H9 (cell line): ENCODE data around the gene ANKRD13D. TPM values are rescaled to one million over a fixed set of nuclear protein-coding genes. Genes with fewer than 3 reads are reported as not detected.

Experiments
- DNase-seq: peaks from one replicate; pipeline ENCODE4 v3.0.0-alpha.2; 2017
- H2AFZ ChIP-seq: one replicate; pipeline ENCODE4 v1.6.1; 2013; ENCODE audit warnings: mild to moderate bottlenecking, low read length, control low read depth, moderate library complexity
- H2AK5ac ChIP-seq: 2 replicates; pipeline ENCODE4 v1.6.1; 2013; ENCODE audit warnings: low read length, control low read depth, mixed read lengths; ENCODE audit not compliant: insufficient read length
- H2BK120ac ChIP-seq: one replicate; pipeline ENCODE4 v1.6.1; 2013; ENCODE audit warnings: low read depth, mild to moderate bottlenecking, low read length, control low read depth, inconsistent platforms; ENCODE audit not compliant: poor library complexity, severe bottlenecking
- H2BK12ac ChIP-seq: 2 replicates; pipeline ENCODE4 v1.6.1; 2013; ENCODE audit warnings: low read length, control low read depth, mixed read lengths, low read depth; ENCODE audit not compliant: insufficient read length
- H2BK15ac ChIP-seq: 2 replicates; pipeline ENCODE4 v1.6.1; 2013; ENCODE audit warnings: low read depth, low read length, control low read depth
- H2BK20ac ChIP-seq: one replicate; pipeline ENCODE4 v1.6.1; 2013; ENCODE audit warnings: low read depth, mild to moderate bottlenecking, low read length, control low read depth, inconsistent platforms; ENCODE audit not compliant: poor library complexity, severe bottlenecking
- H2BK5ac ChIP-seq: 2 replicates; pipeline ENCODE4 v1.6.1; 2013; ENCODE audit warnings: low read length, control low read depth, mixed read lengths; ENCODE audit not compliant: insufficient read length
- H3K14ac ChIP-seq: 2 replicates; pipeline ENCODE4 v1.6.1; 2013; ENCODE audit warnings: low read length, control low read depth; ENCODE audit not compliant: insufficient read depth
- H3K18ac ChIP-seq: 2 replicates; pipeline ENCODE4 v1.6.1; 2013; ENCODE audit warnings: low read depth, mild to moderate bottlenecking, mixed read lengths, low read length, control low read depth; ENCODE audit not compliant: insufficient read length
- H3K23ac ChIP-seq: 2 replicates; pipeline ENCODE4 v1.6.1; 2013; ENCODE audit warnings: low read length, control low read depth, mixed read lengths, low read depth; ENCODE audit not compliant: insufficient read length
- H3K23me2 ChIP-seq: 2 replicates; pipeline ENCODE4 v1.6.1; 2013; ENCODE audit warnings: low read depth, mild to moderate bottlenecking, mixed read lengths, low read length, control low read depth; ENCODE audit not compliant: insufficient read length, poor library complexity, severe bottlenecking
- H3K27ac ChIP-seq: 2 replicates; pipeline ENCODE4 v1.5.1; 2013; ENCODE audit warnings: low read length, control low read depth, mixed read lengths, low read depth; ENCODE audit not compliant: insufficient read length
- H3K27me3 ChIP-seq: 2 replicates; pipeline ENCODE4 v1.6.1; 2013; ENCODE audit warnings: low read length, control low read depth, inconsistent platforms; ENCODE audit not compliant: insufficient read depth
- H3K4ac ChIP-seq: 2 replicates; pipeline ENCODE4 v1.6.1; 2013; ENCODE audit warnings: low read depth, mild to moderate bottlenecking, control low read depth, inconsistent platforms, low read length, moderate library complexity
- H3K4me1 ChIP-seq: 2 replicates; pipeline ENCODE4 v1.6.1; 2013; ENCODE audit warnings: low read length, control low read depth, inconsistent platforms; ENCODE audit not compliant: insufficient read depth
- H3K4me2 ChIP-seq: 2 replicates; pipeline ENCODE4 v1.6.1; 2013; ENCODE audit warnings: low read length, control low read depth, mixed read lengths; ENCODE audit not compliant: insufficient read length, insufficient read depth
- H3K56ac ChIP-seq: 2 replicates; pipeline ENCODE4 v1.6.1; 2013; ENCODE audit warnings: low read depth, mild to moderate bottlenecking, mixed read lengths, low read length, control low read depth; ENCODE audit not compliant: insufficient read length
- H3K79me1 ChIP-seq: 2 replicates; pipeline ENCODE4 v1.6.1; 2013; ENCODE audit warnings: low read depth, mild to moderate bottlenecking, moderate library complexity, low read length, control low read depth, inconsistent platforms; ENCODE audit not compliant: insufficient read depth, poor library complexity, severe bottlenecking
- H3K79me2 ChIP-seq: 2 replicates; pipeline ENCODE4 v1.6.1; 2013; ENCODE audit warnings: low read length, control low read depth, inconsistent platforms; ENCODE audit not compliant: insufficient read depth
- H3K9ac ChIP-seq: 2 replicates; pipeline ENCODE4 v1.6.1; 2013; ENCODE audit warnings: low read length, control low read depth, mixed read lengths; ENCODE audit not compliant: insufficient read length; ENCODE audit errors: extremely low read depth
- H3K9me3 ChIP-seq: one replicate; pipeline ENCODE4 v1.6.1; 2013; ENCODE audit warnings: low read depth, low read length, inconsistent platforms; ENCODE audit not compliant: control insufficient read depth
- H3T11ph ChIP-seq: one replicate; pipeline ENCODE4 v1.6.1; 2013; ENCODE audit warnings: mild to moderate bottlenecking, low read length, control low read depth, inconsistent platforms
- H4K20me1 ChIP-seq: one replicate; pipeline ENCODE4 v1.6.1; 2013; ENCODE audit not compliant: control insufficient read depth, insufficient read length, insufficient read depth
- H4K5ac ChIP-seq: 2 replicates; pipeline ENCODE4 v1.6.1; 2013; ENCODE audit warnings: low read depth, mild to moderate bottlenecking, mixed read lengths, low read length, control low read depth; ENCODE audit not compliant: insufficient read length
- H4K8ac ChIP-seq: replicated peaks from 2 replicates; pipeline ENCODE4 v1.6.1; 2013; ENCODE audit warnings: low read length, control low read depth, mixed read lengths, low read depth; ENCODE audit not compliant: insufficient read length
- H4K91ac ChIP-seq: 2 replicates; pipeline ENCODE4 v1.6.1; 2013; ENCODE audit warnings: low read depth, mild to moderate bottlenecking, moderate library complexity, mixed read lengths, low read length, control low read depth; ENCODE audit not compliant: insufficient read length
- H3K27ac Mint-ChIP-seq, 3 experiments: 2 replicates in 2 of 3; 3 replicates in 1 of 3; pipeline ENCODE4 v1.8.0; 2020 to 2021; ENCODE audit warnings: mixed read lengths in 3 of 3, mild to moderate bottlenecking in 1 of 3, moderate library complexity in 1 of 3
- H3K27me3 Mint-ChIP-seq: 2 replicates; pipeline ENCODE4 v1.8.0; 2021; ENCODE audit warnings: low read depth, mild to moderate bottlenecking, moderate library complexity, mixed read lengths
- H3K36me3 Mint-ChIP-seq, 3 experiments: 2 replicates in 2 of 3; 3 replicates in 1 of 3; pipeline ENCODE4 v1.8.0; 2020 to 2021; ENCODE audit warnings: low read depth in 3 of 3, mixed read lengths in 3 of 3; ENCODE audit not compliant: insufficient read depth in 1 of 3
- H3K4me1 Mint-ChIP-seq, 2 experiments: 2 replicates each; pipeline ENCODE4 v1.8.0; 2020; ENCODE audit warnings: mixed read lengths in 2 of 2
- H3K4me3 Mint-ChIP-seq, 2 experiments: 2 replicates in 1 of 2; 3 replicates in 1 of 2; pipeline ENCODE4 v1.8.0; 2020 to 2021; ENCODE audit warnings: mild to moderate bottlenecking in 2 of 2, mixed read lengths in 2 of 2, moderate library complexity in 1 of 2
- H3K9me3 Mint-ChIP-seq, 2 experiments: 2 replicates in 1 of 2; 3 replicates in 1 of 2; pipeline ENCODE4 v1.8.0; 2020; ENCODE audit warnings: mild to moderate bottlenecking in 2 of 2, mixed read lengths in 2 of 2, moderate library complexity in 1 of 2
- CTCF ChIP-seq: fragments of 200-600 bp; sonication (generic); conservative IDR thresholded peaks from 3 replicates; pipeline ENCODE4 v1.8.0; 2021; ENCODE audit warnings: antibody characterized with exemption, mild to moderate bottlenecking
- WGBS: extraction: QIAGEN DNeasy Blood & Tissue Kit; methylation state at CpG from one replicate; pipeline ENCODE4 v1.1.7; 2013; ENCODE audit warnings: missing lambda C conversion rate, low lambda C conversion rate, mixed read lengths; ENCODE audit not compliant: insufficient read length; ENCODE audit errors: extremely low coverage; 5-methylcytosine and 5-hydroxymethylcytosine counted together
- total RNA-seq: library from RNA; stranded (reverse); gene quantifications from 2 replicates; pipeline ENCODE4 v1.2.1, GENCODE V29; 2021

The ANKRD13D gene
- total RNA-seq, 1 experiment from 2014 or later = 42.1 TPM

DNA sequence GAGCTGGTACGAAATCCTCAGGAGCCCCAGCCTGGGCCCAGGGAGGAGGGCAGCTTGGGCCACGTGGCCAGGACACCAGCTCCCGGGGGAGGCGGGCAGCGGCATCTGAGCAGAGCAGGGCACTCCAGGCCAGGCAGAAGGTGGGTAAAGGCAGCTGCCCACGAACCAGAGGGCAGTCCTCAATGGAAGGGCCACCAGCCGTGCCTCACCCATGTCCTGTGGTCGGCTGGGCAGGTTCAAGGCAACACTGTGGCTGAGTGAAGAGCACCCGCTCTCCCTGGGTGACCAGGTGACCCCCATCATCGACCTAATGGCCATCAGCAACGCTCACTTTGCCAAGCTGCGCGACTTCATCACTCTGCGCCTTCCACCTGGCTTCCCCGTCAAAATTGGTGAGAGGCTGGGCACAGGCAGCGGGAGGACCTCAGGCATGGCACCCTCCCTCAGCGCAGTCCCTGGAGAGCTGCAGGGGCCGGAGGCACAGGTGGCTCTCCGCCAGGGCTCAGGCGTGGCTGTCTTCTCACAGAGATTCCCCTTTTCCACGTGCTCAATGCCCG, 11.7 kb downstream of the ANKRD13D start:
- Histone ChIP-seq H3K79me2 (no peaks in the 10 kb centered on the region), H4K20me1 (no peaks in the 10 kb centered on the region), H2BK20ac (no peak overlapping the region), H3K23ac (no peak overlapping the region), H4K5ac (no peak overlapping the region), H3K4me1 (no peaks in the 10 kb centered on the region), H3K27me3 (no peaks in the 10 kb centered on the region), H3K14ac (no peak overlapping the region), H2BK120ac (no peak overlapping the region), H2BK5ac (no peak overlapping the region), H4K8ac (no peak overlapping the region), H2AK5ac (no peak overlapping the region), H2BK12ac (no peak overlapping the region), H2BK15ac (no peak overlapping the region), H2AFZ (no peak overlapping the region), H3K79me1 (no peaks in the 10 kb centered on the region), H3K27ac (no peak overlapping the region), H4K91ac (no peak overlapping the region), H3T11ph (no peak overlapping the region), H3K56ac (no peak overlapping the region), H3K4me2 (no peak overlapping the region), H3K9ac (no peak overlapping the region), H3K4ac (no peak overlapping the region), H3K18ac (no peak overlapping the region), H3K23me2 (peaks cover 16% of the 10 kb centered on the region), H3K9me3 (no peaks in the 10 kb centered on the region)
- no peak for TF ChIP-seq CTCF
- H3K36me3 Mint-ChIP-seq = peaks cover 13 to 44% (median 27%) of the 10 kb centered on the region in 3 experiments
- no peak for DNase-seq
- peaks cover 11 to 16% of the 10 kb centered on the region in 2 experiments for H3K4me1 Mint-ChIP-seq
- no CpG with 5 or more reads among the region's 22 CpGs for WGBS
- H3K9me3 Mint-ChIP-seq = peaks cover 10 to 11% of the 10 kb centered on the region in 2 experiments; a peak in 4 of 5 replicates
- peaks cover 6% of the 10 kb centered on the region for H3K27me3 Mint-ChIP-seq
- no peak overlapping the region for H3K4me3 Mint-ChIP-seq
- no peak overlapping the region for H3K27ac Mint-ChIP-seq
